HG03565 (cell line): ENCODE measurements around the gene HCN4.

Experiments
- ATAC-seq: cut with Tn5 transposase; IDR thresholded peaks from one replicate; pipeline ENCODE4 v1.9.1; 2021; ENCODE audit warnings: mild to moderate bottlenecking, moderate library complexity; ENCODE audit not compliant: unreplicated experiment

Gene HCN4

GRCh38 chr15:73349191-73349590, 19.6 kb downstream of the HCN4 start:
- no peak for ATAC-seq

- ATAC-seq, result no peak
Measured at GRCh38 chr15:73346735-73347312, 21.9 kb downstream of the HCN4 start.

- ATAC-seq, result no peak
Measured at GRCh38 chr15:73345658-73346057, 23.1 kb downstream of the HCN4 start.

- ATAC-seq, result no peak
Measured at GRCh38 chr15:73344056-73344455, 24.7 kb downstream of the HCN4 start.

- ATAC-seq, result no peak
Measured at GRCh38 chr15:73341886-73342600, 26.7 kb downstream of the HCN4 start.

- no peak for ATAC-seq
Measured at GRCh38 chr15:73340502-73341192, 28.1 kb downstream of the HCN4 start.

- no peak for ATAC-seq
Measured at GRCh38 chr15:73338606-73339374, 30.0 kb downstream of the HCN4 start.

- no peak for ATAC-seq
Measured at GRCh38 chr15:73338058-73338457, 30.7 kb downstream of the HCN4 start.

- ATAC-seq, result no peak
Measured at GRCh38 chr15:73337187-73337586, 31.6 kb downstream of the HCN4 start.

- no peak for ATAC-seq
Measured at GRCh38 chr15:73336756-73337155, 32.0 kb downstream of the HCN4 start.

GRCh38 chr15:73335471-73335870, 33.3 kb downstream of the HCN4 start:
- ATAC-seq, result no peak

- no peak for ATAC-seq
Measured at GRCh38 chr15:73335026-73335425, 33.7 kb downstream of the HCN4 start.

GRCh38 chr15:73334086-73334485, 34.7 kb downstream of the HCN4 start:
- ATAC-seq, result no peak

- ATAC-seq, result no peak
Measured at GRCh38 chr15:73333001-73333400, 35.8 kb downstream of the HCN4 start.

GRCh38 chr15:73331991-73332925, 36.5 kb downstream of the HCN4 start:
- no peak for ATAC-seq

GRCh38 chr15:73331501-73331900, 37.3 kb downstream of the HCN4 start:
- ATAC-seq, result no peak

- no peak for ATAC-seq
Measured at GRCh38 chr15:73330206-73331051, 38.3 kb downstream of the HCN4 start.

- ATAC-seq, result no peak
Measured at GRCh38 chr15:73329501-73330200, 39.1 kb downstream of the HCN4 start.

GRCh38 chr15:73328981-73329380, 39.8 kb downstream of the HCN4 start:
- ATAC-seq, result no peak
